ENCODE measurements around the gene UNC5CL.

Gene UNC5CL

GRCh38 chr6:41051873-41052272, 12.9 kb upstream of the UNC5CL start:
- no peak for TF ChIP-seq CTCF (IDR thresholded peaks at IDR 0.05; ENCODE audit: low read depth, low read length)
- no peak overlapping the region for H3K4me3 ChIP-seq (ENCODE audit: low read depth, low read length)

- no peak for TF ChIP-seq CTCF (IDR thresholded peaks at IDR 0.05; ENCODE audit: low read depth, low read length)
- no peak overlapping the region for H3K4me3 ChIP-seq (ENCODE audit: low read depth, low read length)
Measured at GRCh38 chr6:41050536-41050935, 11.5 kb upstream of the UNC5CL start.

GRCh38 chr6:41049955-41050354, 10.9 kb upstream of the UNC5CL start:
- H3K4me3 ChIP-seq (ENCODE audit: low read depth, low read length): no peak overlapping the region
- TF ChIP-seq CTCF (IDR thresholded peaks at IDR 0.05; ENCODE audit: low read depth, low read length): no peak

- TF ChIP-seq CTCF (IDR thresholded peaks at IDR 0.05; ENCODE audit: low read depth, low read length): no peak
- no peak overlapping the region for H3K4me3 ChIP-seq (ENCODE audit: low read depth, low read length)
Measured at GRCh38 chr6:41049521-41049920, 10.5 kb upstream of the UNC5CL start.

GRCh38 chr6:41047745-41048732, 9.0 kb upstream of the UNC5CL start:
- no peak overlapping the region for H3K4me3 ChIP-seq (ENCODE audit: low read depth, low read length)
- TF ChIP-seq CTCF (IDR thresholded peaks at IDR 0.05; ENCODE audit: low read depth, low read length): no peak

- no peak overlapping the region for H3K4me3 ChIP-seq (ENCODE audit: low read depth, low read length)
- no peak for TF ChIP-seq CTCF (IDR thresholded peaks at IDR 0.05; ENCODE audit: low read depth, low read length)
Measured at GRCh38 chr6:41047306-41047705, 8.3 kb upstream of the UNC5CL start.

- TF ChIP-seq CTCF (IDR thresholded peaks at IDR 0.05; ENCODE audit: low read depth, low read length): no peak
- H3K4me3 ChIP-seq (ENCODE audit: low read depth, low read length): no peak overlapping the region
Measured at GRCh38 chr6:41046084-41046483, 7.1 kb upstream of the UNC5CL start.

All from WI38 (cell line).